Myometrial cell (primary cell): ENCODE data around the gene HYAL1. TPM values are rescaled to one million over a fixed set of nuclear protein-coding genes. Genes with fewer than 3 reads are reported as not detected.

ENCODE experiments used
- total RNA-seq: library from RNA; depleted of rRNA; stranded (reverse); fragments of >200 nt; gene quantifications from 2 replicates; pipeline ENCODE4 v1.2.3, GENCODE V29; 2015

Gene HYAL1
- total RNA-seq: 1.7 and 2.8 TPM in 2 replicates

GRCh38 chr3:50303013-50303815 lies at the start of gene HYAL1:
HYAL1 (minus strand) TSS chr3:50303574; CDS start chr3:50302956, 618 bp downstream.

GRCh38 chr3:50350527-50351322 lies 47.4 kb upstream of the HYAL1 start, which contains the start of the genes CYB561D2 and NPRL2:
CYB561D2 (plus strand) TSS chr3:50350862; CDS start chr3:50351434, 572 bp downstream.
NPRL2 (minus strand) TSS chr3:50350775; CDS start chr3:50350652, 123 bp downstream.

GRCh38 chr3:50345586-50346234 lies 42.3 kb upstream of the HYAL1 start, which contains the start of gene ZMYND10:
ZMYND10 (minus strand) TSS chr3:50345732; CDS start chr3:50345579, 153 bp downstream.

GRCh38 chr3:50340448-50341329 lies 37.3 kb upstream of the HYAL1 start, which contains the start of gene RASSF1:
RASSF1 (minus strand) TSS chr3:50340836; CDS start chr3:50340805, 31 bp downstream.

GRCh38 chr3:50327943-50328691 lies 24.7 kb upstream of the HYAL1 start, which contains the start of gene TUSC2:
TUSC2 (minus strand) TSS chr3:50328223; CDS start chr3:50328099, 124 bp downstream.

GRCh38 chr3:50322386-50323091 lies 19.2 kb upstream of the HYAL1 start, which contains the start of gene HYAL2:
HYAL2 (minus strand) TSS chr3:50322745; CDS start chr3:50320489, 2,256 bp downstream.

GRCh38 chr3:50298836-50299637 lies 4.3 kb downstream of the HYAL1 start, which contains the start of the genes HYAL3 and NAA80:
HYAL3 (minus strand) TSS chr3:50299405; CDS start chr3:50295602, 3,803 bp downstream.
NAA80 (minus strand) TSS chr3:50299405; CDS start chr3:50297463, 1,942 bp downstream.

GRCh38 chr3:50292159-50293078 lies 11.0 kb downstream of the HYAL1 start, which contains the start of gene IFRD2:
IFRD2 (minus strand) TSS chr3:50292429; CDS start chr3:50292274, 155 bp downstream.

GRCh38 chr3:50278880-50279224 lies 24.5 kb downstream of the HYAL1 start, which contains the start of gene LSMEM2:
LSMEM2 (plus strand) TSS chr3:50279087; CDS start chr3:50279114, 27 bp downstream.

GRCh38 chr3:50268703-50269451 lies 34.5 kb downstream of the HYAL1 start, which contains the start of gene SEMA3B:
SEMA3B (plus strand) TSS chr3:50269147; CDS start chr3:50269241, 94 bp downstream.

Other genes starting within 250 kb of the HYAL1 start
- 61.3 and 61.4 TPM in 2 replicates for gene RBM5, start 214.7 kb downstream of the HYAL1 start, total RNA-seq
- gene SEMA3F, start 148.2 kb downstream of the HYAL1 start, total RNA-seq: 5.2 and 7.8 TPM in 2 replicates
- not detected in 2 replicates for gene GNAT1, start 112.0 kb downstream of the HYAL1 start, total RNA-seq
- not detected in 2 replicates for gene SLC38A3, start 98.3 kb downstream of the HYAL1 start, total RNA-seq
- gene GNAI2, start 67.4 kb downstream of the HYAL1 start, total RNA-seq: 356 and 418 TPM in 2 replicates
- 19.0 and 23.0 TPM in 2 replicates for gene SEMA3B, start 34.4 kb downstream of the HYAL1 start, total RNA-seq
- not detected in 2 replicates for gene LSMEM2, start 24.5 kb downstream of the HYAL1 start, total RNA-seq
- gene IFRD2, start 11.1 kb downstream of the HYAL1 start, total RNA-seq: 80.1 and 95.3 TPM in 2 replicates
- 3.7 and 10.7 TPM in 2 replicates for gene HYAL3, start 4.2 kb downstream of the HYAL1 start, total RNA-seq
- gene NAA80, start 4.2 kb downstream of the HYAL1 start, total RNA-seq: 16.8 and 18.2 TPM in 2 replicates
- gene HYAL2, start 19.2 kb upstream of the HYAL1 start, total RNA-seq: 74.7 and 83.3 TPM in 2 replicates
- gene TUSC2, start 24.6 kb upstream of the HYAL1 start, total RNA-seq: 15.0 and 29.4 TPM in 2 replicates
- 37.2 and 39.0 TPM in 2 replicates for gene RASSF1, start 37.3 kb upstream of the HYAL1 start, total RNA-seq
- 1.7 and 3.0 TPM in 2 replicates for gene ZMYND10, start 42.2 kb upstream of the HYAL1 start, total RNA-seq
- 23.2 and 31.7 TPM in 2 replicates for gene NPRL2, start 47.2 kb upstream of the HYAL1 start, total RNA-seq
- gene CYB561D2, start 47.3 kb upstream of the HYAL1 start, total RNA-seq: 29.6 and 41.5 TPM in 2 replicates
- gene TMEM115, start 55.9 kb upstream of the HYAL1 start, total RNA-seq: 61.1 and 71.2 TPM in 2 replicates
- 0.18 TPM in 1 of 2 replicates, not detected in the other for gene CACNA2D2, start 200.1 kb upstream of the HYAL1 start, total RNA-seq